ENCODE measurements around the gene MRPL23. TPM values are rescaled to one million over a fixed set of nuclear protein-coding genes. Genes with fewer than 3 reads are reported as not detected.

MRPL23 gene
- total RNA-seq, 4 donors from 2014 or later = 93.3 to 116 (median 95.0) TPM

- Histone ChIP-seq H3K4me3 (no peak overlapping the region), H3K4me1 (no peaks in the 10 kb centered on the region), H3K9me3 (no peaks in the 10 kb centered on the region), H3K27me3 (no peaks in the 10 kb centered on the region), H3K36me3 (no peaks in the 10 kb centered on the region), H3K27ac (no peak overlapping the region)
- no peak for TF ChIP-seq POLR2A (IDR thresholded peaks at IDR 0.05)
- no peak for TF ChIP-seq CTCF (IDR thresholded peaks at IDR 0.05)
- DNase-seq = no peak
Measured at GRCh38 chr11:1908618-1909017, 38.5 kb upstream of the MRPL23 start.

GRCh38 chr11:1909524-1909923, 37.6 kb upstream of the MRPL23 start:
- no peaks in the 10 kb centered on the region for H3K9me3 ChIP-seq
- peak in 1 of 3 donors; percentile 10 for DNase-seq
- H3K4me3 ChIP-seq = no peak overlapping the region
- TF ChIP-seq CTCF (IDR thresholded peaks at IDR 0.05) = no peak
- no peak for TF ChIP-seq POLR2A (IDR thresholded peaks at IDR 0.05)
- H3K36me3 ChIP-seq = no peaks in the 10 kb centered on the region
- H3K27ac ChIP-seq = no peak overlapping the region
- no peaks in the 10 kb centered on the region for H3K4me1 ChIP-seq
- H3K27me3 ChIP-seq = no peaks in the 10 kb centered on the region

- no peak for DNase-seq
- no peaks in the 10 kb centered on the region for H3K9me3 ChIP-seq
- no peak overlapping the region for H3K27ac ChIP-seq
- no peaks in the 10 kb centered on the region for H3K36me3 ChIP-seq
- TF ChIP-seq CTCF (IDR thresholded peaks at IDR 0.05) (no peak), POLR2A (IDR thresholded peaks at IDR 0.05) (no peak)
- H3K4me3 ChIP-seq = no peak overlapping the region
- no peaks in the 10 kb centered on the region for H3K27me3 ChIP-seq
- peaks cover 0 to 4% (median 0%) of the 10 kb centered on the region in 4 donors for H3K4me1 ChIP-seq
Measured at GRCh38 chr11:1912289-1912878, 34.7 kb upstream of the MRPL23 start.

- no peaks in the 10 kb centered on the region for H3K27me3 ChIP-seq
- H3K4me3 ChIP-seq = no peak overlapping the region
- no peaks in the 10 kb centered on the region for H3K36me3 ChIP-seq
- no peak for DNase-seq
- TF ChIP-seq POLR2A (IDR thresholded peaks at IDR 0.05) (no peak), CTCF (IDR thresholded peaks at IDR 0.05) (no peak)
- H3K9me3 ChIP-seq = no peaks in the 10 kb centered on the region
- peaks cover 0 to 4% (median 0%) of the 10 kb centered on the region in 4 donors for H3K4me1 ChIP-seq
- H3K27ac ChIP-seq = no peak overlapping the region
Measured at GRCh38 chr11:1913271-1914060, 33.7 kb upstream of the MRPL23 start.

GRCh38 chr11:1915795-1916131, 31.4 kb upstream of the MRPL23 start:
- TF ChIP-seq POLR2A (IDR thresholded peaks at IDR 0.05) (no peak), CTCF (IDR thresholded peaks at IDR 0.05) (no peak)
- no peaks in the 10 kb centered on the region for H3K36me3 ChIP-seq
- H3K4me3 ChIP-seq = no peak overlapping the region
- no peak for DNase-seq
- no peaks in the 10 kb centered on the region for H3K9me3 ChIP-seq
- H3K4me1 ChIP-seq = peaks cover 0 to 4% (median 0%) of the 10 kb centered on the region in 4 donors
- no peaks in the 10 kb centered on the region for H3K27me3 ChIP-seq
- H3K27ac ChIP-seq = no peak overlapping the region
